Peyer's patch (tissue), 4 donors: Measurements from ENCODE around the gene GTF2H2C.
"Not testable (repeated sequence)": the region's sequence is repeated elsewhere in the genome, so short reads cannot be mapped to it uniquely, and the experiment has no call there.

Experiments used
- CTCF ChIP-seq, 6 experiments: fragments of 450-650 bp in 4 of 6; fragments of 200-600 bp in 2 of 6; sonication (generic) in 1 of 6; IDR thresholded peaks; one replicate each; pipeline ENCODE4 v1.5.1; 2017 to 2019; ENCODE audit warnings: antibody characterized with exemption in 6 of 6, mild to moderate bottlenecking in 3 of 6, moderate library complexity in 1 of 6
- POLR2A ChIP-seq, 2 donors: fragments of 450-650 bp; IDR thresholded peaks; one replicate each; pipeline ENCODE4 v1.5.1; 2017; ENCODE audit warnings: antibody characterized with exemption in 2 of 2, mild to moderate bottlenecking in 2 of 2, moderate library complexity in 2 of 2

- TF ChIP-seq CTCF, POLR2A (IDR thresholded peaks at IDR 0.05): not testable (repeated sequence)
Observed at GRCh38 chr5:69515570-69515969, 44.4 kb upstream of the GTF2H2C start.
